Amniotic stem cell (primary cell): ENCODE measurements around the gene LRFN5.
"Not testable (repeated sequence)": the region's sequence is repeated elsewhere in the genome, so short reads cannot be mapped to it uniquely, and the experiment has no call there.

Source experiments
- DNase-seq: peaks from one replicate; lab custom pipeline; 2025; lab: John Stamatoyannopoulos, UW

Gene LRFN5

GRCh38 chr14:41636492-41637392, 30.1 kb downstream of the LRFN5 start:
- no peak for DNase-seq

GRCh38 chr14:41641690-41642089, 35.0 kb downstream of the LRFN5 start:
- DNase-seq: no peak

DNA sequence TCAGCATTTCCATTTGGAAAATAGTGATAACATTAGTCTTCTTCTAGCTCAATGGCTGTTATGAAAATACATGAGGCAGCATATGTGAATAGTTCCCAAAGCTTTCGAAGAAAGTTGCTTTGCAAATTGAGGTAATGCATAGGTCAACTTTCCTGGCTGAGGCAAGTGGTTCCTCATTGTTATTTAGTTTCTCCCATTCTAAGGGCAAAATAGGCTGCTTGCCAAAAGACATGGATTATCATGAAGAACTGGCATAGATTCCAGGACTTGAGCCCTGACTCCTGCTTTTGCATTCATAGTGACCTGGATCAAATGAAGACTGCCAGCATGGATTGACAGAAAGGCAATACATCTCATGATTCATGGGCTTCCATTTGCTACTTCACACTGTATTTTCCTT, 35.7 kb downstream of the LRFN5 start:
- DNase-seq: no peak

- DNase-seq: no peak
Measured at GRCh38 chr14:41642789-41643188, 36.1 kb downstream of the LRFN5 start.

DNA sequence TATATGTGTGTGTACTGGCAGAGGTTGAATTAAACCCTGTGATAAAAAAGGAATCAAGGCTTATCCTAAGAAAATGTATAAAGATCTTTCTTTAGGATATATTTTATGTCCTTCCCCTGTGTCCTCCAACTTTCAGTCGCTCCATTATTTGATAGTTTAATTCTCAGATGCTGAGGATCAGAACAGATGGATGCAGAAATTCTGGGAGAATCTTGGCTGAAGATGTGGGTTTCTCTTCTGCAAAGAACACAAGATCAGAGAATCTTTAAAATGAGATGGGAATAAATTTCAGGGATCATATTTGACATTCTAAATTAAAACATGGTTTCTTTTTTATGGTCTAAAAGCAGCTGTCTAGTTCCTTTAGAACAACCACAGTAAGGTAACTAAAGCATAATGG, 37.9 kb downstream of the LRFN5 start:
- no peak for DNase-seq

- no peak for DNase-seq
Measured at GRCh38 chr14:41650802-41651201, 44.1 kb downstream of the LRFN5 start.

GRCh38 chr14:41654196-41654595, 47.5 kb downstream of the LRFN5 start:
- no peak for DNase-seq

- DNase-seq: no peak
Measured at GRCh38 chr14:41662780-41663472, 56.2 kb downstream of the LRFN5 start.

DNA sequence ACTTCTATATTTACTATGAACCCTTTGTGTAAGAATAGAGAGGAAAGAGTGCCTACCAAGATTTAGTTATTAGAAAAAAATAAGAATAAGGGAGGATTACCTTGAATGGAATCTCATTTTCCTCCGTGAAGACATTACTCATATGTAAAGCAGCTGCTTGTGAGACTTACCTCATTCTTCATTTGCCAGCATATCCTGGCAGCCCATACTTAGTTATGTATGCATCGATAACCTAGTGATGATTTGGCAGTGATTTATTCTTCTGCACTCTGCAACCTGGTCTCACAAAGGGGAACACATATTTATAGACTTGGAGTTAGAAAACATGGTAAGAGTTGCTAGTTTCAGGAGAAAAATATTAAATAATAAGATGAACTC, 56.8 kb downstream of the LRFN5 start:
- no peak for DNase-seq

DNA sequence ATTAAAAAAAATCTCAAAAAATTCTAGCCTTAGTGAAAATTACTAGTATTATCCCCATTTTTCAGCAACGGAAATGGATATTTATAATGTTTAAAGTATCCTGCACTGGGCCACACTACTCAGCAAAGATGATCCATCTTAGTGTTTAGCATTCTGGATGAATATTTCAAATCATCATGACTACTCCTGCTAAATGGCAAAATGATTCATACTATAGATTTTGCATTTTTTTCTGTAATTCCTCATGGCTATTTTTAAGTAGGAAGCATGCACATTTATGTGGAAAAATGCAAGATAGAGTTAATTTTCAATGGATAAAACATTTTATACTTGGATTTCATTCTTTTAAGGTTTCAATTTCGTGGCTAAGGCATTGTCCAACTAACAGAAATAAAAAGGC, 59.6 kb downstream of the LRFN5 start:
- DNase-seq: no peak

GRCh38 chr14:41668356-41668755, 61.7 kb downstream of the LRFN5 start:
- DNase-seq: no peak

DNA sequence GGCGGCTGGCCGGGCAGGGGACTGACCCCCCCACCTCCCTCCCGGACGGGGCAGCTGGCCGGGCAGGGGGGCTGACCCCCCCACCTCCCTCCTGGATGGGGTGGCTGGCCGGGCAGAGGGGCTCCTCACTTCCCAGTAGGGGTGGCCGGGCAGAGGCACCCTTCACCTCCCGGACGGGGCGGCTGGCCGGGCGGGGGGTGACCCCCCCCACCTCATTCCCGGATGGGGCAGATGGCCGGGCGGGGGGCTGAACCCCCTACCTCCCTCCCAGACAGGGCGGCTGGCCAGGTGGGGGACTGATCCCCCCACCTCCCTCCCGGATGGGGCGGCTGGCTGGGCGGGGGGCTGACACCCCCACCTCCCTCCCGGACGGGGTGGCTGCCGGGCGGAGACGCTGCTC, 66.9 kb downstream of the LRFN5 start:
- DNase-seq: not testable (repeated sequence)

- not testable (repeated sequence) for DNase-seq
Measured at GRCh38 chr14:41674511-41674971, 67.9 kb downstream of the LRFN5 start.

GRCh38 chr14:41699486-41699885, 92.8 kb downstream of the LRFN5 start:
- no peak for DNase-seq

DNA sequence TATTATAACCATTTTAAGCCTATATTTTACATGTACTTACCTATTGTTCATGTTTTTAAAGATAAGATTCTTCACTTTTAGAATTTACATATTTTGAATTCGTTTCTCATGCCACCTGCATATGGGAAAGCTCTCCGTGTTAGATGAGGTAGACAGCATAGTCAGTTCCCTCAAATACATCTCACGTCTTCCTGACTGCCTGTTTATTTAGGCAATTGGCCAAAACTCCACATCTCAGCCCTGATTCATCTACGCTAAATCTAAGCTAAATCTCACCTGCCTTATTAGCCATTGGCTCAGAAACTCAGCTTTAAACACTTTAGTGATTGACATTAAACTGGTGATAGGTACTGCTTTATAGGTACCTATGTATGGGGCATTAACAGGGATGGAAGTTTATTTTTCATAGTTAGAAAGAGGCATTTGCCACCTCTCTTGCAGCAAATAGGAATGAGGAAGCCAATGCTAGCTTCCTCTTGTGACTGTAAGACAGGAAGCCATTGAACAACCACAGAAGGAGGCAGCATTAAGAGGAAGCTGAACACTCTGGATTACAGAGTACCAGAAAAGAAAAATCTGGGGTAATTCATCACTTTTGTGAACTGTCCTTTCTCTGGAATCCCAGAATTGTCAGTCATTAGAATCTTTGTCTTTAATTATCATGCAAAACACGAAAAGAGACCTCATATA, 111.9 kb downstream of the LRFN5 start:
- no peak for DNase-seq

DNA sequence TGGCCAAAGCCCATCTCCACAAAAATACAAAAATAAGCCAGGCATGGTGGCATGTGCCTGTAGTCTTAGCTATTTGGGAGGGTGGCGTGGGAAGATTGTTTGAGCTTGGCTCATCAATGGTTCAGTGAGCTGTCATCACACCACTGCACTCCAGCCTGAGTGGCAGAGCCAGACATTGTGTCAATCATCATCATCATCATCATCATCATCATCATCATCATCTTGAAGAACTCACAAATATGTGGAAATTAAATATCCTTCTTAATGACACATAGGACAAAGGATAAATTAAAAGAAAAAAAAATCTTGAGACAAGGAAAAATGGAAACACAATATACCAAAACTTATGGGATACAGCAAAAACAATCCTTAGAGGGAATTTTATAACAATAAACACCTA, 132.5 kb downstream of the LRFN5 start:
- no peak for DNase-seq

DNA sequence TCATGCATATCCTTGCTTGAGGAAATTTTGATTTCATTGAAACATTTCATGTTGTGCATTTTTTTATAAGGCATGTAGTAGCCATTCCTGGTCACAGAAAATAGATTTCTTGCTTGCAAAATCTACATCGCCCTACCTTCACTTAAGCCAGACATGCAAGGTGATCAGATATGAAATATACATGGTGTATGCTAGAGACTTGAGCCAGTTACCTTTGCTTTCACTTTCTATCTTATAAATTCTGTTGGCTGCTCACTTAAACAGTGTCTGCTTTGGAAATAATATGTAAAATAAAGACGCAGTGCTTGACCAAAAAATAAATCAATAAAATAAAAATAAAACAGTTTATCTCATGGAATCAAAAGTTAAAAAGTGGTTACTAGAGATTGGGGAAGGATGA, 136.5 kb downstream of the LRFN5 start:
- DNase-seq: no peak

- no peak for DNase-seq
Measured at GRCh38 chr14:41749429-41749828, 142.8 kb downstream of the LRFN5 start.

GRCh38 chr14:41750575-41750974, 143.9 kb downstream of the LRFN5 start:
- not testable (repeated sequence) for DNase-seq

DNA sequence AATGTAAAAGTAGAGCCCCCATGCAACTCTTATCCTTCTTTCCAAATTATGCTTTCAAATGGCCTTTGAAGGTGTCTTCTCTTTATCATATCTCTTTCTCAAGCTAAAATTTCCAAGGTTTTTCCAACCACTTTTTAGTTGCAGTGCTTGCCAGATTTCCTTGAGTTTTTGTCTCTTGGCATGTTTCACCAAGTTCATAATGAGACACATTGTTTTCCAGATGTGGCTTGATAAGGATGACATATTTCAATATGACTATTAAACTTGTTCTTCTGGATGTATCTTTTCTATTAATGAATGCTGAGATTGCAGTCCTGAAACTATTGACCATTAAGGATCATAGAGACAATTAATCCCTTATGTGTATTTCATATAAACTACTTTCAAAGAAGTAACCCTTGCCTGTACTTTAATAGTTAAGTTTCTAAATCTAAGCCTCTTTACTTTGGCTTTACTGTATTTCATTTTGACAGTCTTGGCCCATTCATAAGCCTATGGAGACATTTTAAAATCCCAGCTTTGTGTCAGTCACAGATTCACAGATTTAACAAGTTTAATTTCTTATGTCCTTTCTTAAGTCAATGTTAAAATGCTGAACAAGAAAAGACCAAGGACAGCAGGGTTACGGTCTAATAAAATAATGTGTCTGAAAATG, 151.5 kb downstream of the LRFN5 start:
- no peak for DNase-seq

DNA sequence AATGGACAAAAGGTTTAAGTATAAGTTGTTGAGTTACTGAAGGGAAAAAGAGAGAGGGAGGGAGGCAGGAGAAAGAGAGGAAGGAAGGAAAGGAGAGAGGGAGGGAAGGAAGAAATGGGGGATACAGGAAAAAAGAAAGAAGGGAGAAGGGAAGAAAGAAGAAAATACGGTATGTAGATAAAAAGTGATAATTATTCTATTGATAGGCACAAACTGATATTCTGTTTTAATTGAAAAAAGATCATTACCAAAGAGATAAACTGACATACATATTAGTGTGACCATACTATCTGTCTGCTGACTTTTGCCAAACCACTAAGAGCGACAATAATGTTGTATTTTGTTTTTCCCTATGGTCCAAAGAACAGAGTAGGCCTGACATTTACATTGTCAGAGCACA, 154.5 kb downstream of the LRFN5 start:
- DNase-seq: no peak

GRCh38 chr14:41766772-41767171, 160.1 kb downstream of the LRFN5 start:
- DNase-seq: no peak
